NCI-H1105 (cell line): Measurements from ENCODE around the gene LRTM2.

Experiments
- DNase-seq: peaks from one replicate; lab custom pipeline; 2025; lab: John Stamatoyannopoulos, UW

LRTM2 gene

GRCh38 chr12:1830401-1830845 is 10.1 kb downstream of the LRTM2 start:
- no peak for DNase-seq

- no peak for DNase-seq
These were observed 10.9 kb downstream of the LRTM2 start for GRCh38 chr12:1830981-1831963.

GRCh38 chr12:1832801-1833595 is 12.6 kb downstream of the LRTM2 start:
- DNase-seq: no peak

- DNase-seq: no peak
These were observed 13.2 kb downstream of the LRTM2 start for GRCh38 chr12:1833596-1834028.

- DNase-seq: no peak
These were observed 14.0 kb downstream of the LRTM2 start for GRCh38 chr12:1834186-1834925.

GRCh38 chr12:1835211-1836131 is 15.1 kb downstream of the LRTM2 start:
- DNase-seq: no peak

GRCh38 chr12:1836241-1836803 is 16.0 kb downstream of the LRTM2 start:
- DNase-seq: no peak

GRCh38 chr12:1836854-1837421 is 16.6 kb downstream of the LRTM2 start:
- no peak for DNase-seq

GRCh38 chr12:1837541-1838204 is 17.3 kb downstream of the LRTM2 start:
- no peak for DNase-seq

- no peak for DNase-seq
These were observed 18.0 kb downstream of the LRTM2 start for GRCh38 chr12:1838205-1838993.

- no peak for DNase-seq
These were observed 18.6 kb downstream of the LRTM2 start for GRCh38 chr12:1838994-1839365.

- DNase-seq: no peak
These were observed 19.1 kb downstream of the LRTM2 start for GRCh38 chr12:1839464-1839863.

- no peak for DNase-seq
These were observed 19.9 kb downstream of the LRTM2 start for GRCh38 chr12:1839956-1840951.

- DNase-seq: no peak
These were observed 20.6 kb downstream of the LRTM2 start for GRCh38 chr12:1840981-1841425.

GRCh38 chr12:1841586-1842182 is 21.3 kb downstream of the LRTM2 start:
- no peak for DNase-seq

GRCh38 chr12:1842183-1842904 is 22.0 kb downstream of the LRTM2 start:
- DNase-seq: no peak
